ENCODE measurements around the gene LGR4.

- TF ChIP-seq CTCF (IDR thresholded peaks at IDR 0.05) (no peak), POLR2A (IDR thresholded peaks at IDR 0.05) (no peak)
Measured at GRCh38 chr11:27456140-27456794, 16.3 kb downstream of the LGR4 start.

Measured in heart left ventricle (tissue), 13 donors.